Esophagus muscularis mucosa (tissue), 4 donors: ENCODE data around the gene UQCRC2. TPM values are rescaled to one million over a fixed set of nuclear protein-coding genes. Genes with fewer than 3 reads are reported as not detected.

Experiments used
- DNase-seq: peaks from one replicate; pipeline ENCODE4 v3.0.0-alpha.2; 2017; ENCODE audit errors: extremely low spot score
- H3K27ac ChIP-seq, 4 donors: fragments of 200-600 bp; sonication (generic); replicated peaks in 1 of 4; 1 replicate in 3 of 4; 2 replicates in 1 of 4; pipeline ENCODE4 v1.5.1; 2016 to 2019; ENCODE audit warnings: mild to moderate bottlenecking in 1 of 4
- H3K27me3 ChIP-seq, 4 donors: fragments of 200-600 bp; sonication (generic); one replicate each; pipeline versions ENCODE4 v1.5.1 to v1.6.0; 2016 to 2019
- H3K36me3 ChIP-seq, 4 donors: fragments of 200-600 bp; sonication (generic); one replicate each; pipeline ENCODE4 v1.5.1; 2016 to 2019
- H3K4me1 ChIP-seq, 4 donors: fragments of 200-600 bp; sonication (generic); one replicate each; pipeline ENCODE4 v1.5.1; 2016 to 2019
- H3K4me3 ChIP-seq, 4 donors: fragments of 200-600 bp; sonication (generic); 1 replicate in 2 of 4; 2 replicates in 2 of 4; pipeline ENCODE4 v1.5.1; 2016 to 2019; ENCODE audit warnings: mild to moderate bottlenecking in 4 of 4, moderate library complexity in 1 of 4
- H3K9me3 ChIP-seq, 4 donors: fragments of 200-600 bp; sonication (generic); 1 replicate in 3 of 4; 2 replicates in 1 of 4; pipeline ENCODE4 v1.5.1; 2016 to 2019
- EP300 ChIP-seq: sonication (generic); formaldehyde crosslinking; IDR thresholded peaks from one replicate; pipeline ENCODE4 v1.6.1; 2017; ENCODE audit warnings: antibody characterized with exemption
- POLR2A ChIP-seq: fragments of 450-650 bp; IDR thresholded peaks from one replicate; pipeline ENCODE4 v1.6.1; 2017; ENCODE audit warnings: antibody characterized with exemption, moderate library complexity, mild to moderate bottlenecking, low read depth
- POLR2AphosphoS5 ChIP-seq, 2 donors: sonication (generic); formaldehyde crosslinking; IDR thresholded peaks; one replicate each; pipeline ENCODE4 v1.6.1; 2017; ENCODE audit warnings: antibody characterized with exemption in 2 of 2
- WGBS: methylation state at CpG from one replicate; pipeline ENCODE4 v1.1.5; 2018; 5-methylcytosine and 5-hydroxymethylcytosine counted together
- intact Hi-C: fragments of 100-400 bp; cut with DNase I; formaldehyde crosslinking; loops from one replicate; pipeline ENCODE4 v1.15.1; 2023
- total RNA-seq, 4 donors: library from RNA; depleted of rRNA; stranded (reverse); fragments of >200 nt; gene quantifications; one replicate each; pipeline versions ENCODE4 v1.1.0 to v1.2.1, GENCODE V29; 2016
- TF ChIP-seq, protein P1 (sequence below), 3 experiments: fragments of 200-600 bp in 2 of 3; fragments of 450-650 bp in 1 of 3; sonication (generic) in 2 of 3; IDR thresholded peaks; one replicate each; pipeline ENCODE4 v1.5.1; 2017 to 2019; ENCODE audit warnings: antibody characterized with exemption in 3 of 3, mild to moderate bottlenecking in 2 of 3, moderate library complexity in 1 of 3

UQCRC2 gene
- total RNA-seq, 4 donors from 2014 or later = 147 to 209 (median 186) TPM

DNA sequence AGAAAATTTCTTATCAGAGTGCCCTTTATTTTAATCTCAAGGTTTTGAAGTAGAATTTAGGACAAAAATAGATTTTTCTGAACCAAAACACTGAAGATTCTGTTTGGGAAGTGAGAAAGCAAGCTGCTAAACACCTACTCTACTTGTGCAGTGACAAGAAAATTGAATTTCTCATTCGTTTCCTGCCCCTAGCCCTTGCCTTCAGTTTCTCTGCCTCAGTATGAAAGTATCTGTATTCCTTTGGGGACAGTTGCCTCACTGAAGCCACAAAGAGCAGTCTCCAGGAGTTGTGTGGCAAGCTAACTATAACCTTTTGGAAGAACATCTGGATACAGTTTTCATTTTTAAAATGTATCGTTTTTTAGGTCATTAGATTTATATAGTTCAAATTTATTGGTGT lies 74.5 kb downstream of the UQCRC2 start:
- intact Hi-C loops = no loop called here
- no peak for DNase-seq
- WGBS = 70% methylated on average over 2 of the region's 2 CpGs
- peaks cover 0 to 4% (median 0%) of the 10 kb centered on the region in 4 donors for H3K36me3 ChIP-seq
- H3K4me3 ChIP-seq = no peak overlapping the region
- H3K9me3 ChIP-seq = no peaks in the 10 kb centered on the region
- TF ChIP-seq POLR2A = no peak
- TF ChIP-seq, protein P1, sequence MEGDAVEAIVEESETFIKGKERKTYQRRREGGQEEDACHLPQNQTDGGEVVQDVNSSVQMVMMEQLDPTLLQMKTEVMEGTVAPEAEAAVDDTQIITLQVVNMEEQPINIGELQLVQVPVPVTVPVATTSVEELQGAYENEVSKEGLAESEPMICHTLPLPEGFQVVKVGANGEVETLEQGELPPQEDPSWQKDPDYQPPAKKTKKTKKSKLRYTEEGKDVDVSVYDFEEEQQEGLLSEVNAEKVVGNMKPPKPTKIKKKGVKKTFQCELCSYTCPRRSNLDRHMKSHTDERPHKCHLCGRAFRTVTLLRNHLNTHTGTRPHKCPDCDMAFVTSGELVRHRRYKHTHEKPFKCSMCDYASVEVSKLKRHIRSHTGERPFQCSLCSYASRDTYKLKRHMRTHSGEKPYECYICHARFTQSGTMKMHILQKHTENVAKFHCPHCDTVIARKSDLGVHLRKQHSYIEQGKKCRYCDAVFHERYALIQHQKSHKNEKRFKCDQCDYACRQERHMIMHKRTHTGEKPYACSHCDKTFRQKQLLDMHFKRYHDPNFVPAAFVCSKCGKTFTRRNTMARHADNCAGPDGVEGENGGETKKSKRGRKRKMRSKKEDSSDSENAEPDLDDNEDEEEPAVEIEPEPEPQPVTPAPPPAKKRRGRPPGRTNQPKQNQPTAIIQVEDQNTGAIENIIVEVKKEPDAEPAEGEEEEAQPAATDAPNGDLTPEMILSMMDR (IDR thresholded peaks at IDR 0.05) = no peak
- TF ChIP-seq EP300 = no peak
- no peak for TF ChIP-seq POLR2AphosphoS5 (IDR thresholded peaks at IDR 0.05)
- H3K27ac ChIP-seq = no peak overlapping the region
- H3K27me3 ChIP-seq = no peaks in the 10 kb centered on the region
- H3K4me1 ChIP-seq = peaks cover 15 to 25% (median 23%) of the 10 kb centered on the region in 4 donors

DNA sequence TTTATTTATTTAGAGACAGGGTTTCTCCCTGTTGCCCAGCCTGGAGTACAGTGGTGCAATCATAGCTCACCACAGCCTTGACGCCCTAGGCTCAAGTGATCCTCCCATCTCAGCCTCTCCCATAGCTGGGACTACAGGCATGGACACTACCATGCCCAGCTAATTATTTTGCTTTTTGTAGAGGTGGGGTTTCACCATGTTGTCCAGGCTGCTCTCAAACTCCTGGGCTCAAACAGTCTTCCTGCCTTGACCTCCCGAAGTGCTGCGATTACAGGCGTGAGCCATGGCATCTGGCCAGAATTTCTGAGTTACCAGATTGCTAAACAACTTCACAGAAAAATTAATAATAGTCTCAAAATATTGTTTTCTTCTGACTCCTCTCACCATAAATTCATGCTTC lies 76.5 kb downstream of the UQCRC2 start:
- Histone ChIP-seq H3K4me1 (peaks cover 15 to 25% (median 23%) of the 10 kb centered on the region in 4 donors), H3K27ac (no peak overlapping the region), H3K36me3 (peaks cover 0 to 4% (median 0%) of the 10 kb centered on the region in 4 donors), H3K9me3 (no peaks in the 10 kb centered on the region), H3K4me3 (no peak overlapping the region), H3K27me3 (no peaks in the 10 kb centered on the region)
- intact Hi-C loops = no loop called here
- TF ChIP-seq EP300 = no peak
- TF ChIP-seq POLR2A = no peak
- TF ChIP-seq, protein P1 (IDR thresholded peaks at IDR 0.05) = no peak
- TF ChIP-seq POLR2AphosphoS5 (IDR thresholded peaks at IDR 0.05) = no peak
- WGBS = 89% methylated on average over 4 of the region's 4 CpGs
- DNase-seq = no peak

DNA sequence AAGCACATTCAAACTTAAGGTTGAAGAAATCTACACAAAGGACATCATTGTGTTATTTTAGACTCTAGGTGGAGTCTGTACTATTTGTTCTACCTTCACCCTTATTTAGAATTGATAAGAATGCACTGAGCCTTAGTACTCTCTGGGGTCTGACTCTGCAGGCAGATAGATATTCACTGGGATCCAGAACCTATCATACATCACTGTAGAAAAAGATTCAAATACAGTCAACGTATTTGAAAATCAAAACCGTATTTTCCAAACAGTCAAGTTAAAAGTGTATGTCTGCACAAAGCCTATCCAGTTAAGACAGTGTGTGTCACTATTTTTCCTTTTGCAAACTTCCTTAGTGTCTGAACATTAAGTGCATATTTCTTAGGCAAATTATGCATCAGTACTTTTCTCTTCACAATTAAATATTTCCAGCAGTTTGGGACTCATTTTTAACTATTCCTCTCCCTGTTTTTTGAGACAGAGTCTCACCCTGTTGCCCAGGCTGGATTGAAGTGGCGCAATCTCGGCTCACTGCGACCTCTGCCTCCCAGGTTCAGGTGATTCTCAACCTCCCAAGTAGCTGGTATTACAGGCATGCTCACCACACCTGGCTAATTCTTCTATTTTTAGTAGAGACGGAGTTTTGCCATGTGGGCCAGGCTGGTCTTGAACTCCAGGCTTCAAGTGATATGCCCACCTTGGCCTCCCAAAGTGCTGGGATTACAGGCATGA lies 77.1 kb downstream of the UQCRC2 start:
- no peak overlapping the region for H3K4me3 ChIP-seq
- intact Hi-C loops = no loop called here
- peaks cover 15 to 25% (median 23%) of the 10 kb centered on the region in 4 donors for H3K4me1 ChIP-seq
- no peaks in the 10 kb centered on the region for H3K27me3 ChIP-seq
- WGBS = 91% methylated on average over 6 of the region's 6 CpGs
- H3K9me3 ChIP-seq = no peaks in the 10 kb centered on the region
- peaks cover 0 to 4% (median 0%) of the 10 kb centered on the region in 4 donors for H3K36me3 ChIP-seq
- DNase-seq = no peak
- TF ChIP-seq, protein P1 (IDR thresholded peaks at IDR 0.05) = no peak
- no peak for TF ChIP-seq POLR2AphosphoS5 (IDR thresholded peaks at IDR 0.05)
- TF ChIP-seq EP300 = no peak
- TF ChIP-seq POLR2A = no peak
- no peak overlapping the region for H3K27ac ChIP-seq

DNA sequence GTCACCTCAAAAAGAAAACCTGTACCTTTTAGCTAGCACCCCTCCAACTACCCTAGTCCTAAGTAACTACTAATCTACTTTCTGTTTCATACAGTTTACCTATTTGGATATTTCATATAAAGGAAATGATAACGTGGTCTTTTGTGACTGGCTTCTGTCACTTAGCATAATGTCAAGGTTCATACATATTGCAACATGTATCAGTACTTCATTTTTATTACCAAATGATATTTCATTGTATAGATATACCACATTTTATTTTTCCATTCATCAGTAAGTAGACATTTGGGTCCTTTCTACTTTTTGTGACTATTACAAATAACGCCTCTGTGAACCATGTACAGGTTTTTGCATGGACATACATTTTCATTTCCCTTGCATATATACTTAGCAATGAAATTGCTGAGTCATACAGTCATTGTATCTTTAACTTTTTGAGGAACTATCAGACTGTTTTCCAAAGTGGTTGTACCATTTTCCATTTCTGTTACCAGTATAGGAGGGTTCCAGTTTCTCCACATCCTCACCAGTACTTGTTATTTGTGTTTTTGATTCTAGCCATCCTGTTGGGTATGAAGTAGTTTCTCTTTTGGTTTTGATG lies 78.4 kb downstream of the UQCRC2 start:
- intact Hi-C loops = no loop called here
- H3K27me3 ChIP-seq = no peaks in the 10 kb centered on the region
- no peak overlapping the region for H3K4me3 ChIP-seq
- H3K36me3 ChIP-seq = peaks cover 0 to 5% (median 2%) of the 10 kb centered on the region in 4 donors
- TF ChIP-seq POLR2A (no peak), EP300 (no peak), POLR2AphosphoS5 (IDR thresholded peaks at IDR 0.05) (no peak)
- TF ChIP-seq, protein P1 (IDR thresholded peaks at IDR 0.05) = no peak
- WGBS = 48% methylated on average over 2 of the region's 2 CpGs
- H3K9me3 ChIP-seq = no peaks in the 10 kb centered on the region
- H3K4me1 ChIP-seq = peaks cover 11 to 15% (median 15%) of the 10 kb centered on the region in 4 donors
- no peak overlapping the region for H3K27ac ChIP-seq
- no peak for DNase-seq

Other genes with a start within 250 kb of the UQCRC2 start
- 10 to 100 TPM; 15.4 to 60.2 (median 21.5) TPM for gene NPIPB4, start 95.6 kb upstream of the UQCRC2 start, total RNA-seq
- gene PDZD9, start 47.8 kb downstream of the UQCRC2 start, total RNA-seq = not detected
- gene MOSMO, start 54.8 kb downstream of the UQCRC2 start, total RNA-seq = 10 to 100 TPM; 15.1 to 21.6 (median 17.6) TPM
- under 1 TPM in 3 of 4 donors, not detected in 1; 0.06 to 0.42 (median 0.17) TPM for gene VWA3A, start 139.2 kb downstream of the UQCRC2 start, total RNA-seq
- not detected for gene SDR42E2, start 209.1 kb downstream of the UQCRC2 start, total RNA-seq